ENCODE data around the gene RIC8A. TPM values are rescaled to one million over a fixed set of nuclear protein-coding genes. Genes with fewer than 3 reads are reported as not detected.

RIC8A gene
- total and polyA plus RNA-seq, 10 of the 15 experiments (the other 5 are each of a cell fraction or from before 2014, with no cell fraction given), result 10.4 to 157 (median 81.4) TPM

- TF ChIP-seq EGR1 (IDR thresholded peaks at IDR 0.05; ENCODE audit: borderline replicate concordance in 1 of 2, low read depth in 2 of 2, low read length in 2 of 2) (peak in 1 of 2 experiments; percentile 99; a peak in 2 of 3 replicates), ZNF274 (IDR thresholded peaks at IDR 0.05; ENCODE audit: insufficient read depth, insufficient read length) (no peak), JUND (IDR thresholded peaks at IDR 0.05; ENCODE audit: low read depth, low read length) (0 out of 2 replicates have a peak, but pooled peaks have one; percentile 10), MAX (IDR thresholded peaks at IDR 0.05; ENCODE audit: low read depth, low read length) (no peak), NR2C2 (IDR thresholded peaks at IDR 0.05; ENCODE audit: borderline replicate concordance, control insufficient read depth, insufficient read length, low read depth) (no peak), ETV6 (conservative IDR thresholded peaks at IDR 0.05 in 1 of 2, IDR thresholded peaks at IDR 0.05 in 1 of 2; ENCODE audit: borderline replicate concordance in 1 of 2, low read depth in 1 of 2) (no peak; a peak in 1 of 4 replicates), ZZZ3 (IDR thresholded peaks at IDR 0.05; ENCODE audit: control insufficient read depth, insufficient read length, low read depth) (no peak), ZBTB11 (CRISPR knock-in tag; IDR thresholded peaks at IDR 0.05) (peak; percentile 81; the same call in 1 of the 2 replicates), ZBTB4 (CRISPR knock-in tag; IDR thresholded peaks at IDR 0.05) (no peak), RUNX3 (IDR thresholded peaks at IDR 0.05; ENCODE audit: low read length) (no peak), STAT1 (conservative IDR thresholded peaks at IDR 0.05) (0 out of 2 replicates have a peak, but pooled peaks have one; percentile 14), E2F8 (IDR thresholded peaks at IDR 0.05; ENCODE audit: low read depth, partially characterized antibody) (no peak), RBBP5 (conservative IDR thresholded peaks at IDR 0.05) (no peak), SUPT20H (IDR thresholded peaks at IDR 0.05; ENCODE audit: borderline replicate concordance, control insufficient read depth, low read depth, low read length) (no peak), EED (IDR thresholded peaks at IDR 0.05; ENCODE audit: low read depth) (no peak), SMAD5 (IDR thresholded peaks at IDR 0.05; ENCODE audit: low read depth) (no peak), POLR2AphosphoS5 (IDR thresholded peaks at IDR 0.05; ENCODE audit: low read length) (no peak; the same call in 1 of the 2 replicates)
Observed at GRCh38 chr11:235997-236773, 28.7 kb downstream of the RIC8A start, which contains the start of gene SIRT3 (continued).
